RWPE1 (cell line): Measurements from ENCODE around the gene ZFP37.
"Not testable (repeated sequence)": the region's sequence is repeated elsewhere in the genome, so short reads cannot be mapped to it uniquely, and the experiment has no call there.

Experiments
- CTCF ChIA-PET: fragments of 350-600 bp; sonication (Branson Sonifier 250); formaldehyde crosslinking; extraction: SDS; loops from one replicate; lab custom pipeline; 2021; lab: Yijun Ruan, JAX
- POLR2A ChIA-PET: fragments of 400-600 bp; formaldehyde crosslinking; extraction: SDS; loops from one replicate; lab custom pipeline; 2020; ENCODE audit warnings: antibody characterized with exemption; ENCODE audit not compliant: low non-redundant PET; lab: Yijun Ruan, JAX
- DNase-seq: peaks from one replicate; pipeline ENCODE4 v3.0.0; 2012; ENCODE audit warnings: low spot score
- H3K27ac ChIP-seq: fragments of 450-650 bp; 2 replicates; pipeline ENCODE4 v1.5.1; 2017
- TF ChIP-seq, protein P1 (sequence below): fragments of 450-650 bp; conservative IDR thresholded peaks from 2 replicates; pipeline ENCODE4 v1.5.1; 2017; ENCODE audit warnings: low read depth, mild to moderate bottlenecking

The ZFP37 gene

DNA sequence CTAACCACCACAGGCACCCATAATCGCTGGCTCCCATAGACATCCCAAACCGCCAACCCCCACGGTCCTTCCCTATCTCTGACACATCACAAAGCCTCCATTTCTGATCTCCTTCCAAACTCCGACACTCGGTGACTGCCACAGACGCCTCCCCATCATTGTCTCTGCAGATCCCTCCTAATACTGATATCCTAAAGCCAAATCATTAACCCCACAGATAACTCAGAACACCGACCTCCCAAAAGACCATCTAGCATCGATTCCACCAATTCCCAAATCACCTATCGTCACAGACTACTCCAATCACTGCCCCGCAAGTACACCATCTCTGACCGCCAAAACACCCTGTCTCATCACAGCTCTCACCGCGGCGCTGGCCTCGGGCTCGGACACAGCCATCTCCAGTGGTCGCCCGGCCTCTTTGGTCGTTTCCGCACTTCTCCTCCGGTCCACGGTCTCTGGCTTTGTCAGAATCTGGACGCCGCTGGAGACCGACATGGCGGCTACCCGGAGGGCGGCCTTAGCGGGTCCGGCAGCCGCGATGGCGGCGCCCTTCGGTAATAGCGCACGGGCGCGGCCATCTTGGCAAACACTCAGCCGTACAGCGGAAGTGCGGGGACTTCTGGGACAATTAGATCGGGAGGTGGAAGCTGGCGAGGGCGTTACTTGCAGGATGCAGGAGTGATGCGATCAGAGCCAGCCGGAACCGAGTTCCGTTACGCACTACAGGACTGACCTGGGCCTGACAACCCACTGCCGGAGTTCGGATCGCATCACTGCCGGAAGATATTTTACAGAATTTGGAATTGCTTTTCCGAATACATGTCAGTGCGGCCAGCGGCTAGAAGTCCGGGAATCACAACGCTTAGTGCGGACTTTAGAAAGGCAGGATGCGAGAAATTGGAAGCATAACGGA lies at the start of gene ZFP37:
TSS of gene ZFP37 (minus strand) at position 534 of the 916 bp plus-strand sequence. CDS start at position 498, 36 bp downstream.
- ChIA-PET POLR2A (no interaction called here), CTCF (no interaction called here)
- H3K27ac ChIP-seq, result peak within 1 kb of the TSS; percentile 71
- DNase-seq, result peak; percentile 98
- TF ChIP-seq, protein P1, sequence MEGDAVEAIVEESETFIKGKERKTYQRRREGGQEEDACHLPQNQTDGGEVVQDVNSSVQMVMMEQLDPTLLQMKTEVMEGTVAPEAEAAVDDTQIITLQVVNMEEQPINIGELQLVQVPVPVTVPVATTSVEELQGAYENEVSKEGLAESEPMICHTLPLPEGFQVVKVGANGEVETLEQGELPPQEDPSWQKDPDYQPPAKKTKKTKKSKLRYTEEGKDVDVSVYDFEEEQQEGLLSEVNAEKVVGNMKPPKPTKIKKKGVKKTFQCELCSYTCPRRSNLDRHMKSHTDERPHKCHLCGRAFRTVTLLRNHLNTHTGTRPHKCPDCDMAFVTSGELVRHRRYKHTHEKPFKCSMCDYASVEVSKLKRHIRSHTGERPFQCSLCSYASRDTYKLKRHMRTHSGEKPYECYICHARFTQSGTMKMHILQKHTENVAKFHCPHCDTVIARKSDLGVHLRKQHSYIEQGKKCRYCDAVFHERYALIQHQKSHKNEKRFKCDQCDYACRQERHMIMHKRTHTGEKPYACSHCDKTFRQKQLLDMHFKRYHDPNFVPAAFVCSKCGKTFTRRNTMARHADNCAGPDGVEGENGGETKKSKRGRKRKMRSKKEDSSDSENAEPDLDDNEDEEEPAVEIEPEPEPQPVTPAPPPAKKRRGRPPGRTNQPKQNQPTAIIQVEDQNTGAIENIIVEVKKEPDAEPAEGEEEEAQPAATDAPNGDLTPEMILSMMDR, result no peak

DNA sequence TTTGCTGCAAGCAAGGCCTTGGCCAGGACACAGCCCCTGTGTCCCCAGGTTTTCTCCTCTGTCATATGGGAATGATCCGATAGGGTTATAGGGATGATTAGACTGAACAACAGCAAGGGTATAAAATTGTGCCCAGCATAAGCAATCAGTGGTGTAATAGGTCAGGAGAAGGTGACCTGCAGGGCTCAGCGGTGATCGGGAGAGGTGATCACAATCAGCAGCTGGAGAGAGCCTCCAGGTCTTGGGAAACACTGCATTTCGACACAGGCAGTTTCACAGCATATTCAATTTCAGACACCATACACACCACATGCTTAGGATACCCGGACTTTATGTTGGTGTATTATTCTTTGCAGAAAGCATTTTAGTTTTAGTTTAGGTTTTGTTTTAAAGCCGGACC lies 48.8 kb upstream of the ZFP37 start:
- CTCF ChIA-PET, POLR2A ChIA-PET, DNase-seq, H3K27ac ChIP-seq: not testable (repeated sequence)

- H3K27ac ChIP-seq, result no peak overlapping the region
- TF ChIP-seq, protein P1, result no peak
- CTCF ChIA-PET, result interaction anchor here (1.9 kb wide), 1 partner anchor 17 kb away, joined by 8 read pairs; no protein-coding TSS in a partner anchor
- DNase-seq, result no peak
- POLR2A ChIA-PET, result no interaction called here
Measured at GRCh38 chr9:113095561-113095960, 39.0 kb upstream of the ZFP37 start.

- DNase-seq, POLR2A ChIA-PET, CTCF ChIA-PET, H3K27ac ChIP-seq: not testable (repeated sequence)
Measured at GRCh38 chr9:113089924-113090323, 33.4 kb upstream of the ZFP37 start.

DNA sequence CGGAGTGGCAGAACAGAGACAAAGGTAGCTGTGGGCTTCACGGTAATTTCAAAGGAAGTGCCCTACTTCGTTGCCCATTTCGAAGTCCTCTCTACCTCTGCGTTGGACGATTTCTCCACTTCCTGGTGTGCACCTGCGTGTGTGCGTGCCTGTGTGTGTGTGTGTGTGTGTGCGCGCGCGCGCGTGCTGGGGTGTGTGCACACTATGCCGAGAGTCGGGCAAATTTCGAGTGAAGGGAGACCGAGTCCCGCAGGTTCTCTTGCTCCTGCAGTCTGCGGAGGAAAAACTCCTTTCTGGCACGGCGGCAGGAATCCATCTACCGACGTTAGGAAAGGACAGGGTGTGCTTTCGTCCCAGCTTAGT lies 32.6 kb upstream of the ZFP37 start:
- H3K27ac ChIP-seq, CTCF ChIA-PET, DNase-seq, POLR2A ChIA-PET: not testable (repeated sequence)

DNA sequence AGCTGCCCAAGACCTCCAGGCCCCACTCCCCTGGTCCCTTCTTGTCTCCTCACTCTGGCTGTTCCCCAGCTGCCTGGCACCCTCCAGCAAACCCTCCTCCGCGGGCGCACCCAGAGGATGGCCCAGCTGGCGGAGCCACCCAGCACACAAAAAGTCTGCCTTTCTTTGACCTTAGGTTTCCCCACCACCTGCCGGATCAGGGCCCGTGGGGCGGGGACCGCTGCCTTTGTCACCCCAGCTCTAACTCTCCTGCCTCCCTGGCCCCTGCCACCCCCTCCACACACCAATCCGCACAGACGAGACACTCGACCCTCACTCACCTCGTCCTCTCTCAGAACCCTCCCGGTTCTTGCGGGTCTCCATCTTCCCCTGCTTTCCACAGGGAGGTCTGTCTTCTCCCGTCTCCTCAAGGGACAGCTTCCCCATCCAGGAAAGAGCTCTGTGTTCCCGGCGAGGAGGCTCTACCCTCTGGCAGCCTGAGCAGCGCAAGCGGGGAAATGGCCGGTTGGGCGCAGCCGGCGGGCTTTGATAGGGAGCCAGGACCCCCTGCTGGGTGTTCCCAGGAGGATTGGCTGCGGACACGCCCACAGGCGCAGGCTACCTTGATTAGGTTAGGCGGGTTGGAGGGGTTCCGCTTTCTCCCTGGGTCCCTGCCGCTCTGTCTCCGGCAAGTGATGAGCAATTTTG lies 32.1 kb upstream of the ZFP37 start:
- not testable (repeated sequence) for DNase-seq

DNA sequence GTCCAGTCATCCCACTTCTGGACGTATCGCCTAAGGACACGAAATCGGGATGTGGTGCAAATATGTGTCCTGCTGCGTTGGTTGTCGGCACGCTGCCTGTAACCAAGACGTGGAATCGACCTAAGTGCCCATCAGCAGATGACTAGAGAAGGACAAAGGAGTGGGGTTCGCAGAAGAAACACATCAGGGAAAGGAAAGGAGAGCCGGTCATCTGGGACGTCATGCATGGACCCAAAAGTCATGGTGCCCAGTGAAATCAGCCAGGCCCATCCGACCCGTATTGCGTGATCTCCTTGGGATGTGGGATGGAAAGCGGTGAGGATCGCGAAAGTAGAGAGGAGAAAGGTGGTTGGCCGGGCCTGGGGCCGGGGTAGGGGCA lies 6.4 kb upstream of the ZFP37 start:
- DNase-seq, CTCF ChIA-PET, H3K27ac ChIP-seq, POLR2A ChIA-PET: not testable (repeated sequence)

More for the DNA sequence above, 32.1 kb upstream of the ZFP37 start:
- POLR2A ChIA-PET, CTCF ChIA-PET, H3K27ac ChIP-seq: not testable (repeated sequence)

- H3K27ac ChIP-seq, CTCF ChIA-PET, POLR2A ChIA-PET, DNase-seq: not testable (repeated sequence)
Measured at GRCh38 chr9:113062256-113062931, 5.9 kb upstream of the ZFP37 start.

GRCh38 chr9:113061072-113061850 lies 4.7 kb upstream of the ZFP37 start:
- DNase-seq, POLR2A ChIA-PET, CTCF ChIA-PET, H3K27ac ChIP-seq: not testable (repeated sequence)

GRCh38 chr9:113059581-113060284 lies 3.2 kb upstream of the ZFP37 start:
- H3K27ac ChIP-seq, POLR2A ChIA-PET, DNase-seq, CTCF ChIA-PET: not testable (repeated sequence)
